GM12872 (cell line): ENCODE measurements around the gene SLC7A14.

Experiments
- CTCF ChIP-seq: IDR thresholded peaks from 3 replicates; pipeline ENCODE4 v1.5.1; 2011; ENCODE audit warnings: low read depth, mild to moderate bottlenecking, low read length, moderate library complexity; ENCODE audit not compliant: insufficient read depth

SLC7A14 gene

GRCh38 chr3:170565495-170565894, 20.4 kb downstream of the SLC7A14 start:
- TF ChIP-seq CTCF, result no peak

DNA sequence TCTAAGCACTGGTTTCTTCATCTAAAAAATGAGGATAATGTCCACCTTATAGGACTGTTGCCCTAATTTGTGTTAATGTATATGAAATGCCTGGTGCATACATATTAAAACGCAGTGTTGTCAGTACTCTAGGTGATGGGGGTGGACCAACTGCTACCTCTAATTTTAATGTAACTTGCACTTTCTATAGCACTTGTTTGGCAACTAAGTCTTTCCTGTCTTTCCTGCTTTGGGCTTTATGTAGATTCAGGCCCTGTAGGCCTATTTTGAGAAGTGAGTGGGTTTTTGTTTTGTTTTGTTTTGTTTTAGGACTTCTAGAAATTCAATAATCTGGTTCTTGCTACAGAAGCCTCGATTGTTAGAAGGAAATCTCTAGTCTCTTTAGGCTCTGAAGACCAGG, 21.2 kb downstream of the SLC7A14 start:
- TF ChIP-seq CTCF, result no peak

GRCh38 chr3:170563712-170564423, 22.0 kb downstream of the SLC7A14 start:
- TF ChIP-seq CTCF, result no peak

DNA sequence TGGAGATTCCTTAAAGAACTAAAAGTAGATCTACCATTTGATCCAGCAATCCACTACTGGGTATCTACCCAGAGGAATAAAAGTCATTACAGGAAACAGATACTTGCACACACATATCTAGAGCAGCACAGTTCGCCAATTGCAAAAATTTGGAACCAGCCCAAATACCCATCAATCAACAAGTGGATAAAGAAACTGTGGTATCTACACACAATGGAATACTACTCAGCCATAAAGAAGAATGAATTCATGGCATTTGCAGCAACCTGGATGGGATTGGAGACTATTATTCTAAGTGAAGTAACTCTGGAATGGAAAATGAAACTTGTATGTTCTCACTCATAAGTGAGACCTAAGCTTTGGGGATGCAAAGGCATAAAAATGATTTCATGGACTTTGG, 23.8 kb downstream of the SLC7A14 start:
- TF ChIP-seq CTCF, result no peak

- no peak for TF ChIP-seq CTCF
Measured at GRCh38 chr3:170560717-170561382, 25.0 kb downstream of the SLC7A14 start.

- TF ChIP-seq CTCF, result no peak
Measured at GRCh38 chr3:170560296-170560695, 25.6 kb downstream of the SLC7A14 start.

GRCh38 chr3:170558427-170558826, 27.4 kb downstream of the SLC7A14 start:
- no peak for TF ChIP-seq CTCF
